Activated CD8-positive, alpha-beta memory T cell treated with anti-CD3 and anti-CD28 coated beads for 4 hours (primary cell): ENCODE measurements around the gene AARS1.
"Not testable (repeated sequence)": the region's sequence is repeated elsewhere in the genome, so short reads cannot be mapped to it uniquely, and the experiment has no call there.

Experiments
- DNase-seq, 2 donors: peaks; one replicate each; pipeline ENCODE4 v3.0.0-alpha.2; 2020; ENCODE audit warnings: low read depth in 2 of 2

AARS1 gene

DNA sequence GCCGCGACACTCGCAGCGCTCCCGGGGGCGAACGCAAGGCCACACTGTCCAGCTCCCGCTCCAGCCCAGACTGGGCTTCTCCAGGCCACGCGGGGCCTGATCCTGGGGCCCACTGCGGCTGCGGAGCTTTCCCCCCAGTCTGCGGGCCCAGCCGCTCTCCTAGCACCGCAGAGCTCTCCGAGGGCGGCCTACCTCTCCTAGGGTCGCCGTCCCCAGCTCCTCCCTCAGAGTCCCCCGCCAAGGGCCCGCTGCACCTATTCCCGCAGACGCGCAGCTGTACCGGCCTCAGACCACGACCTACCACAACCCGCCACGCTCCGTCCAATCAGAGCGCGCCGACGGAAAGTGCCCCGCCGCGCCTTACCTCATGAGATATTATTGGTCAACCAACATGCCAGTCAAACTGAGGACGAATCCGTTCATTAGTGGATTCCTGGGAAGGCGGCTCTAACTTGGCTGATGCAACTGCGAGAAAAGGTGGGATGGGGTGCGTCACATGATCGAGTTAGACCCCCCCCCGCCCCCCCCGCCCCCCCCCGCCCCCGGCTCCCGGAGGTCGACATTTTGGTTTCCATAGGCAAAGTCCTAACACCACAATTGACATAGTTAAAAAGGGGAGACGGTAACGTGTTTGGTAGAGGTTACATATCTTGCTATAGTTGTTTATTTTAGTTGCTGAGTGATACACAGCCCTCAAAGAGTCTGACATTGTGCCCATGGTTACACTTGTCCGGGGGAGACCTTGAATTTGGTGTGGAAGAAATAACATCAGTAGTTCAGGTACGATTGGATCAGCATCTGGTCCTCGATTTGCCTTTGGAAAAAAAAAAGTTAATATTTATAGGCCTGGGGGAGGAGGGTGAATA lies at the start of gene AARS1:
Gene AARS1, minus strand, starts transcription at position 278 of the 866 bp plus-strand sequence. CDS start 6,743 bp downstream, outside the sequence.
- peak; percentile 90 to 91 for DNase-seq

GRCh38 chr16:70337814-70338213 lies 48.5 kb upstream of the AARS1 start:
- DNase-seq: no peak

DNA sequence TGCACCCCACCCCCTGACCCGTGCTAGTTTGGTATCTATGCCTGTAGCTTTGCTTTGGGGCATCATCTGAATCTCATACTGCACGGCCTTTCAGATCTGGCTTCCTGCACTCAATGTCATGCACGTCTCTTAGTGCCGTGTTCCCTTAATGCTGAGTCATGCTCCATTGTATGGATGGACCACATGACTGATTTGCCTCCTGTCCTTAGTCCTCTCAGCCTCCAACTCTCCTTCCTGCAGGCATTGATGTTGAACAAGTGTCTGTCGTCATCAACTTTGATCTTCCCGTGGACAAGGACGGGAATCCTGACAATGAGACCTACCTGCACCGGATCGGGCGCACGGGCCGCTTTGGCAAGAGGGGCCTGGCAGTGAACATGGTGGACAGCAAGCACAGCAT lies 43.4 kb upstream of the AARS1 start:
- DNase-seq: not testable (repeated sequence)

DNA sequence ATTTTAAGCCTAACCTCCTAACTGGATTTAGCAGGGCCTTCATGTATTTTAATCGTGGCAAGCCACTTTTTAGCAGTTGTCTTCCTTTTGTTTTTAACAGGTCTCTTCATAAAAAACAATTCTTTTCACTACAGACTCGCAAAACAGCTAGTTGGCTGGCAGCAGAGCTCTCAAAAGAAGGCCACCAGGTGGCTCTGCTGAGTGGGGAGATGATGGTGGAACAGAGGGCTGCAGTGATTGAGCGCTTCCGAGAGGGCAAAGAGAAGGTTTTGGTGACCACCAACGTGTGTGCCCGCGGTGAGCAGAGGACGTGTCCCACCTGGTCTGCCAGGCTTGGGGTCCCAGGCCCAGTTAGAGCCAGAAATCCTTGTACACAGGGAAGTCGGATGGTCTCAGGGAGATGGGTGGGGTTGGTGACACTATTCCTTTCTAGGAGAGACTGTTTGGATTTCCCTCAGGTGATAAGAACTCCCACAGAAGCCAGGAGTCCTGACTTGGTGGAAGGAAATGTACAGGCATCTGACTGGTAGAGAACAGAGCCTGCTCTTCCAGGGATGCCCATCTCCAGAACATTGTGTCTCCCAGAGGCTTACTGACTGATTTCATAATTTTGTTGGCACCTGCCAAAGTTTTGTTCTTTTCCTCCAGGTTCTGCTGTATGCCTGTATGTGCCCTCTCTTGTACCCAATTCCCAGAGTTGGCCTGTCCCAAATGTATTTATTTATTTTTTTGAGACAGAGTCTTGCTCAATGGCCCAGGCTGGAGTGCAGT lies 42.5 kb upstream of the AARS1 start:
- DNase-seq: no peak

GRCh38 chr16:70331091-70331490 lies 41.8 kb upstream of the AARS1 start:
- DNase-seq: no peak

DNA sequence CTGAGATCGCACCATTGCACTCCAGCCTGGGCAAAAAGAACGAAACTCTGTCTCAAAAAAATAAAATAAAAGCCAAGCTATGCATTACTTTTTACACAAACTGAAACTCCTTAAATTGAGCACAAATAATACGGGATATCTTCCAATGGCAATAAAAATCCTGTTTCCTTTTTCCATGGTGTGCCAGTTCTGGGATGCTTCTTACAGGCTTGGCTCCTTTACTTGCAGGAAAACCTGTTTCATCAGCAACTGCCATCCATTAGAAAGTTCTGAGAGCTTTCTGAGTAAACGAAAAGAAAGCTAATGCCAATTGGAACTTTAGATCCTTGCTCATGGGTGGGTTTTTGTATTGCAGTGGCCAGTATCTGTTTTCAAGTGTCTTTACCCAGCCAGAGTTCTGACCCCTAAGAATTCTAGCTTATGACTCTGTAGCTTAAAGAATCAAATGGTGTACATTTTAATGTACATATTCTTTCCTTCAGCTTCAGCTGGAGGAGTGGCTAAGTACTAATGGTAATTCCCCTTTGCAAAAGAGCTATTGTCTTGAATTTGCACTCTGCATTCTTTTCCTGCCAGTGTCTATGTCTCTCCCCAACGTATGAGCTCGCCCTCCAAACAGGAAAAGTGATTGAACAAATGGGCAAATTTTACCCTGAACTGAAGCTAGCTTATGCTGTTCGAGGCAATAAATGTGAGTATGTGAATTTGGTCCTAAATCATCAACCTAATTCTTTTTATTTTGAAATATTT lies 35.9 kb upstream of the AARS1 start:
- DNase-seq: no peak

DNA sequence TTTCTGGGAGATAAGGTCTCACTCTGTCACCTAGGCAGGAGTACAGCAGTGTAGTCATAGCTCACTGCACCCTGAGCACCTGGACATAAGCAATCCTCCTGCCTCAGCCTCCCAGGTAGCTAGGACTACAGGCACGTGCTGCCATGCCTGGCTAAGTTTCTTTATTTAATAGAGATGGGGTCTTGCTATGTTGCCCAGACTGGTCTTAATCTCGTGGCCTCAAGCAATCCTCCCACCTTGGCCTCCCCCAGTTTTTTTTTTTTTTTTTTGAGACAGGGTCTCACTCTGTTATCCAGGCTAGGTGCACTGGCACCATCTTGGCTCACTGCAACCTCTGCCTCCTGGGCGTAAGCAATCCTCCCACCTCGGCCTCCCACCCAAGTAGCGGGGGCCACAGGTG lies 30.8 kb upstream of the AARS1 start:
- no peak for DNase-seq

DNA sequence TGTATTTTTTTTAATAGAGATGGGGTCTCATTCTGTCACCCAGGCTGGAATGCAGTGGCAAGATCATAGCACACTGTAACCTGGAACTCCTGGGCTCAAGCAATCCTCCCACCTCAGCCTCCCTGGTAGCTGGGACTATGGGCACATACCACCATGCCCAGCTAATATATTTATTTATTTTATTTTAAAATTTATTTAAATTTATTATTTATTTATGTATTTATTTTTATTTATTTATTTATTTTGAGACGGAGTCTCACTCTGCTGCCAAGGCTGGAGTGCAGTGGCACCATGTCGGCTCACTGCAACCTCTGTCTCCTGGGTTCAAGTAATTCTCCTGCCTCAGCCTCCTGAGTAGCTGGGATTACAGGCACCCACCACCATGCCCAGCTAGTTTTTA lies 18.4 kb upstream of the AARS1 start:
- DNase-seq: not testable (repeated sequence)

DNA sequence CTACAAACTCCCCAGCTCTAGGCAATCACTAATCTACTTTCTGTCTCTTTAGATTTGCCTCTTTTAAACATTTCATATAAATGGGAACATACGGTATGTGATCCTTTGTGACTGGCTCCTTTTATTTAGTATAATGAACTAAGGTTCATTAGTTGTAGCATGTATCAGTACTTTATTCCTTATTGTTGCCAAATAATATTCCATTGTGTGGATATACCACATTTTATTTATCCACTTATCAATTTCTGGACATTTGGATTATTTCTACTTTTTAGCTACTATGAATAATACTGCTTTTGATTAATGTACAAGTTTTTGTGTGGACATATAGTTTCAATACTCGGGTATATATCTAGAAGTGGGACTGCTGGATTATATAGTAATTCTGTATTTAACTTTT lies 17.6 kb upstream of the AARS1 start:
- DNase-seq: no peak

DNA sequence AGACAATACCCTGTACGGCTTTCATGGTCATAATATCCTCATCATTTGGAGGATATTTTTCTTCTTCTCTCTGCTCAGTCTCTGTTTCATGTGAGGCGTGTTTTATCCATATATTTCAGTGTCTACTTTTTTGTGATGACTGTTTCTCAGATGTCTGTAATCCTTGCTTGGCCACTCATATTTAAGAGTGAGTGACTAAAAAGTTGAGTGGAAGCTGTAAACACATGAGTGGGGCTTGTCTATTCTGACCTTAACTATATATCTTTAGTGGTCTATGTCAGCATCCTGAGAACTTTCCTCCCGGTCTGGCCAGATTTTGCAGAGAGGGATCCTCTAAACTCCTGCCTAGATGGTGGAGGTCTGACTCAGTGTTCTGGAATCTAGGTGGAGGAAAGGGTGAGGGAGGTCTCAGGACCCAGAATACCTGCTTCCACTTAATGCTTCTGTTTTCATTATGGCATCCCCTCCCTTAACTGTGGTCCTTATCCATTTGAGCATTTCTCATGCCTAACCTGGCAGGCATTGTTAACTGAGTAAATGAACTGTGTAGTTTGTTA lies 15.7 kb upstream of the AARS1 start:
- no peak for DNase-seq

DNA sequence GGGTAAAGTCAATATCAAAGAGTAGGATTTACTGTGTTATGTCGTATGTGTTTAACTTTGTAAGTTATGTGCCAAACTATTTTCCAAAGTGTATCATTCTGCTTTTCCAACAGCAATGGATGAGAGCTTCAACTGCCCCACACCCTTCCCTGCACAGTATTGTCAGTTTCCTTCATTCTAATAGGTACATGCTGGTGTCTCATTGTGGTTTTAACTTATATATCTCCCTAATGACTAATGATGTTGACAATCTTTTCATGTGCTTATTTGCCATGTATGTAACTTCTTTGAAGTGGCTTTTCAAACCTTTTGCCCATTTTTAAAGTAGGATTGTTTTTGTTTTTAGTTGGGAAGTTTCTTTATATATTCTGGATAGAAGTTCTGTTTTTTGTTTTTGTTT lies 13.4 kb upstream of the AARS1 start:
- DNase-seq: no peak

- no peak for DNase-seq
Observed at GRCh38 chr16:70301121-70301520, 11.8 kb upstream of the AARS1 start.

DNA sequence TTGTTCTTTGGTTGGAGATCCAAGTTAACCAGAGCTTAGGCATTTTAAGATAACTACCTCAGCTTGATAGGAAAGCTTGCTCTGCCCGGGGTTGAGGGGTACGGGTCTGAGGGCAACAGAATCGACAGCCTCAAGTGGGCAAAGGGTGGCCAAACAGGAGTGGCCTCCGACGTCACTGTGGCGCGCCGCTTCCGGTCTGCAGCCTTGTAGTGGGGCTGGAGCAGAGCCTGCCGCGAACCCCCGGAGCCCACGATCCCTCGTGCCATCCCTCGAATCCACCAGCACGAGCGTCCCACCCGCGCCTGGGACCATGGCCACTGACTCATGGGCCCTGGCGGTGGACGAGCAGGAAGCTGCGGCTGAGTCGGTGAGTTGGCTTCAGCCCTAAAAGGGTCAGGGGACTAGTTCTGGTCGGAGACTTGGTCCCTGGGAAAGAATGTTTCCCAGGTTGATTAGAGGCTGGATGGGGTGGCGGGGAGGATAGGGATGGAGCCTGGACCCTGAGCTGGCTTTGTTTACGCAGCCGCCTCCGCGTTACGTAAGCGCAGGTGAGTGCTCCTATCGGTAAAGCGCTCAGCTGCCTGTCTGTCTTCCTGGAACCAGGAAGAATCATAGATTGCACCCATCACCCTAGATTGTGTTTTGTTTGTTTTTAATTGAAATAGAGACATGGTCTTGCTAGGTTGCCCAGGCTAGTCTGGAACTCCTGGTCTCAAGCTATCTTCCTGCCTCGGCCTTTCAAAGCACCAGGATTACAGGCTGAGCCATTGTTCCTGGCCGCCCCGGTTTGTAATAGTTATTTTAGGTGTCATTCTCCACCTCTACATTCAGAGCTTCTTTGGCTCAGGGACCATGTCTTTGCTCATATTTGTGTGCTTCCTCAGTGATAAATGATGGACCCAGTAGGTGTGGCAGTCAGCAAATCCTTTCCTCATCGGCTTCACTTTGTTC lies 10.0 kb upstream of the AARS1 start, which contains the start of gene DDX19B:
Gene DDX19B, plus strand, starts transcription at position 199 of the 951 bp plus-strand sequence. Its CDS starts 112 bp downstream, at position 311.
- peak in 1 of 2 donors; percentile 12 for DNase-seq

GRCh38 chr16:70295634-70296033 lies 6.3 kb upstream of the AARS1 start:
- DNase-seq: no peak

- DNase-seq: no peak
Observed at GRCh38 chr16:70294385-70295025, 5.2 kb upstream of the AARS1 start.

GRCh38 chr16:70292148-70292547 lies 2.8 kb upstream of the AARS1 start:
- DNase-seq: not testable (repeated sequence)

- DNase-seq: no peak
Observed at GRCh38 chr16:70290949-70291519, 1.7 kb upstream of the AARS1 start.

DNA sequence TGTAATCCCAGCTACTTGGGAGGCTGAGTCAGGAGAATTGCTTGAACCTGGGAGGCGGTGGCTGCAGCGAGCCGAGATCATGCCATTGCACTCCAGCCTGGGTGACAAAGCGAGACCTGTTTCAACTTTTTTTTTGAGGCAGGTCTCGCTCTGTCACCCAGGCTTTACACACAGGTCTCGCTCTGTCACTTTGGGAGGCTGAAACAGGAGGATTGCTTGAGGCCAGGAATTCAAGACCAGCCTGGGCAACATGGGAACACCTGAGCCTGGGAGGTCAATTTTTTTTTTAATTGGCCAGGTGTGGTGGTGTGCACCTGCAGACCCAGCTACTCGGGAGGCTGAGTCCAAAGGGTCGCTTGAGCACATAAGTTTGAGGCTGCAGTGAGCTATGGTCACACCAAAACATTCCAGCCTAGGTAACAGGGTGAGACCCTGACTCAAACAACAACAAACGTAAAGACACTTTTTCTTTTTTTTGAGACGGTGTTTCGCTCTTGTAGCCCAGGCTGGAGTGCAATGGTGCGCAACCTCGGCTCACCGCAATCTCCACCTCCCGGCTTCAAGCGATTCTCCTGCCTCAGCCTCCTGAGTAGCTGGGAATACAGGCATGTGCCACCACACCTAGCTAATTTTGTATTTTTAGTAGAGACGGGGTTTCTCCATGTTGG lies 1.9 kb downstream of the AARS1 start:
- not testable (repeated sequence) for DNase-seq

- no peak for DNase-seq
Observed at GRCh38 chr16:70276392-70276791, 12.9 kb downstream of the AARS1 start.
